ENCODE measurements around the gene SPAG7. TPM values are rescaled to one million over a fixed set of nuclear protein-coding genes. Genes with fewer than 3 reads are reported as not detected.

SPAG7 gene
- polyA plus RNA-seq, 1 experiment, result 85.8 TPM

DNA sequence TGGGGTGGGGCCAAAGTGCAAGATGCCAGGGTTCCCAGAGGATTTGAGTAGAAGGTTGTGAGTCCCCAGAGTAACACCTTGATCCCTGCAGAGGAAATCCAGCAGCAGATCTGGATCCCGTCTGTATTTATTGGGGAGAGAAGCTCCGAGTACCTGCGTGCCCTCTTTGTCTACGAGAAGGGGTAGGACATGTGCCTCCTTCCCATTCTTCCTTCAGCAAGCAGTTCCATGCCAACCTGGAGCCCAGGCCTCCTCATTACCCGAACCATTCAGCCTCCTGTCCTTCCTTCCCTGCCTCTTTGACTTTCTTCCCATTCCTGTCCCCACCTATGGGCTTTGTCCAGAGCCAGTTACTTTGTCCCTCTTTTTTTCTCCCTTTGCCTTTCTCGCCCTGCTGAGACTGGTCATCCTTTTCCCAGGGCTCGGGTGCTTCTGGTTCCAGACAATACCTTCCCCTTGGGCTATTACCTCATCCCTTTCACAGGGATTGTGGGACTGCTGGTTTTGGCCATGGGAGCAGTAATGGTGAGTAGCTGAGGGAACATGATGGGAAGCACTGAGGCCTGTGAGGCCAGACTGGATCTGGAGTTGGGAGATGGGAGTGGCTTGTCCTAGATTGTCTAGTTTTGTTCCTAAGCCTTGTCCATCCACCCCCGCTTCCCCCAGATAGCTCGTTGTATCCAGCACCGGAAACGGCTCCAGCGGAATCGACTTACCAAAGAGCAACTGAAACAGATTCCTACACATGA, 24.7 kb downstream of the SPAG7 start:
- DNase-seq (ENCODE audit: low read depth), result no peak
- Histone ChIP-seq H3K4me3 (ENCODE audit: low read depth, low read length) (no peak overlapping the region), H3K27me3 (ENCODE audit: control insufficient read depth, insufficient read depth, low read length) (no peaks in the 10 kb centered on the region), H3K36me3 (ENCODE audit: control insufficient read depth, insufficient read depth, low read length) (peaks cover 22% of the 10 kb centered on the region)
- TF ChIP-seq, protein P1, sequence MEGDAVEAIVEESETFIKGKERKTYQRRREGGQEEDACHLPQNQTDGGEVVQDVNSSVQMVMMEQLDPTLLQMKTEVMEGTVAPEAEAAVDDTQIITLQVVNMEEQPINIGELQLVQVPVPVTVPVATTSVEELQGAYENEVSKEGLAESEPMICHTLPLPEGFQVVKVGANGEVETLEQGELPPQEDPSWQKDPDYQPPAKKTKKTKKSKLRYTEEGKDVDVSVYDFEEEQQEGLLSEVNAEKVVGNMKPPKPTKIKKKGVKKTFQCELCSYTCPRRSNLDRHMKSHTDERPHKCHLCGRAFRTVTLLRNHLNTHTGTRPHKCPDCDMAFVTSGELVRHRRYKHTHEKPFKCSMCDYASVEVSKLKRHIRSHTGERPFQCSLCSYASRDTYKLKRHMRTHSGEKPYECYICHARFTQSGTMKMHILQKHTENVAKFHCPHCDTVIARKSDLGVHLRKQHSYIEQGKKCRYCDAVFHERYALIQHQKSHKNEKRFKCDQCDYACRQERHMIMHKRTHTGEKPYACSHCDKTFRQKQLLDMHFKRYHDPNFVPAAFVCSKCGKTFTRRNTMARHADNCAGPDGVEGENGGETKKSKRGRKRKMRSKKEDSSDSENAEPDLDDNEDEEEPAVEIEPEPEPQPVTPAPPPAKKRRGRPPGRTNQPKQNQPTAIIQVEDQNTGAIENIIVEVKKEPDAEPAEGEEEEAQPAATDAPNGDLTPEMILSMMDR (IDR thresholded peaks at IDR 0.05; ENCODE audit: insufficient read depth, low read depth, low read length), result no peak
- POLR2A ChIA-PET, result no interaction called here
- CTCF ChIA-PET, result interaction anchor here (1.2 kb wide), 1 partner anchor 13 kb away, joined by 4 read pairs; no protein-coding TSS in a partner anchor

DNA sequence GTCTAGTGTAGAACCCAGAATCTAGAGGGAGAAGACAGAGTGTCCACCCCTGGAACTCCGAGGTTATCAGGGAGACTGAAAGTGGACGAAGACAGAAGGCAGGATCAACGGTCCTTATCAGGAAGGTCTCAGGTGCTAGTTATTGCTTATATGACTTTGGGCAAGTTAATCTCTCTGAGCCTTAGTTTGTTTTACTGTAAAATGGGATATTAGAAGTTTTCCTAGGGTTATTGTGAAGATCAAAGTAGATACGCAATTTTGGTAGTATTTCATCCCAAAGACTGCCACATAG, 26.4 kb downstream of the SPAG7 start:
- H3K4me3 ChIP-seq (ENCODE audit: low read depth, low read length), result peak overlapping the region; percentile 72
- ChIA-PET POLR2A (no interaction called here), CTCF (interaction anchor here (1.5 kb wide), 1 partner anchor 17 kb away, joined by 6 read pairs; no protein-coding TSS in a partner anchor)
- DNase-seq (ENCODE audit: low read depth), result no peak
- H3K36me3 ChIP-seq (ENCODE audit: control insufficient read depth, insufficient read depth, low read length), result peaks cover 31% of the 10 kb centered on the region
- no peaks in the 10 kb centered on the region for H3K27me3 ChIP-seq (ENCODE audit: control insufficient read depth, insufficient read depth, low read length)
- TF ChIP-seq, protein P1 (IDR thresholded peaks at IDR 0.05; ENCODE audit: insufficient read depth, low read depth, low read length), result no peak

DNA sequence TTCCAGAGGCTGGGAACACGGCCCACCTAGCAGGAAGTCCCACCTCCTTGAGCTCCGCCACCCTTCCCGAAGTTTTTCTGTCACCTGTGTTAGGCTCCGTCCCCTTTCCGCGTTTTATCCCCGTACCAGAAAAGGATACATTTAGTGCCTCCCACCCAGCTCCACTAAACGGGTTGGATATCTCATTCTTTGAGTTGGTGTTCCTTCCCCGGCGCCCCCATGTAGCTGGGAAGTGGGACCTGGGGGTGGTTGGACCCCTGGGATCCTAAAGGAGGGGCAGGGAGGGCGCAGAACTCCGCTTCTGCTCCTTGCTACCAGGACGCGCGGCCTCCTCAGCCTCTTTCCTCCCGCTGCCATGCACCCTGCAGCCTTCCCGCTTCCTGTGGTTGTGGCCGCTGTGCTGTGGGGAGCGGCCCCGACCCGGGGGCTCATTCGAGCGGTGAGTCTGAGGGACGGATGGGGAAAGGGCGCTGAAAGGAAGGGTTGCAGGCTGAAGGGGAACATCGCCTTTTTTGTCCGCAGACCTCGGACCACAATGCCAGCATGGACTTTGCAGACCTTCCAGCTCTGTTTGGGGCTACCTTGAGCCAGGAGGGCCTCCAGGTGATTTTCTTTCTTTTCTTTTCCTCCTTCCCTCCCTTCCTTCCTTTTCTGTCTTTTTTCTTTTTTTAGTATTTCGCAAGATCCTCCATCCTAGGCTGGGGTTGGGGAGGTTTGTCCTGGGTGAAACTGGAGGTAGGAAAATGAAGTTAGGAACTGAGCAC, 26.9 kb downstream of the SPAG7 start:
- POLR2A ChIA-PET, result interaction anchor here (0.6 to 1.7 kb wide), 4 partner anchors 8 to 31 kb away, joined by 3 to 9 read pairs (median 5); partner anchors contain the start of gene SPAG7
- no peak for DNase-seq (ENCODE audit: low read depth)
- Histone ChIP-seq H3K4me3 (ENCODE audit: low read depth, low read length) (peak overlapping the region; percentile 72), H3K27me3 (ENCODE audit: control insufficient read depth, insufficient read depth, low read length) (no peaks in the 10 kb centered on the region), H3K36me3 (ENCODE audit: control insufficient read depth, insufficient read depth, low read length) (peaks cover 27% of the 10 kb centered on the region)
- TF ChIP-seq, protein P1 (IDR thresholded peaks at IDR 0.05; ENCODE audit: insufficient read depth, low read depth, low read length), result no peak
- CTCF ChIA-PET, result interaction anchor here (0.6 to 2.7 kb wide), 10 partner anchors 12 to 55 kb away, joined by 3 to 17 read pairs (median 4); partner anchors contain the start of genes CAMTA2 and CHRNE

DNA sequence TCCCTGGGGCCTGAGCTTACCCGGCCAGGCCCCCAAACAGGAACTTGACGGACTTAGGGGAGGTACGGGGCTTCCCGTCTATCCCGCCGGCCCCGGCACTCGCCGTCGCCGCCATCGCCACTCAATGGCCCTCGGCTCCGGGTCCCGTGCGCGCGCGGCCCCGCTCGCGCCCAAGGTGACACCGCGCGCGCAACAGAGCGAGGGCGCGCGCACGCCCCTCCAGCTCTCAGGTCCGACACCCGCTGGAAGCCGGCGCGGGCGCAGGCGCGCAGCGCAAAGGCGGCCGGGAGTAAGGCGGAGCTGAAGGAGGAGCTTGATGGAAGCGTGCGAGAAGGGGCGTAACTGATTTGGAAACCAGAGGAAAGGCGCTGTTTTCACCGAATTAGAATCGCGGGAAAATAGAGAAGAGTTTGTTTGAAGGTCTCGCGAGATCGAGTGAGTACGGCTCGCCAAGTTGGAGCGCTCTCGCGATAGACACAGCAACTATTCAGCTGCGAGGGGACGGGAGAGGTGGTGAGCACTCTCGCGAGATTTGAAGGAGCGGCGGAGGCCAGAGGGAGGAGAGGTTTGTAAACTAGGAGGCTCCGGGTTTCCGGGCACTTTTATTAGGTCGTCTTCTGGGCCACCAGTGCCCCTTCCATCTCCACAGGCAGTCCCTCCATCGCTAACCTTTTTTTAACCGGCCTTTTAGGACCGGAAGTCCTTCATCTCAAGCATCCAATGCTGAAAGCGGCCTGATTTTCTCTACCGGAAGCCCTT, 27.6 kb downstream of the SPAG7 start, which contains the start of the genes RNF167 and SLC25A11:
Gene RNF167, plus strand, starts transcription at position 473 of the 759 bp plus-strand sequence. CDS start 642 bp downstream, outside the sequence.
Gene SLC25A11, minus strand, starts transcription at position 251 of the 759 bp plus-strand sequence. Its CDS starts 136 bp downstream, at position 115.
- CTCF ChIA-PET, result interaction anchor here (0.6 to 2.7 kb wide), 14 partner anchors 13 to 122 kb away, joined by 3 to 17 read pairs (median 4); partner anchors contain the start of genes CAMTA2, CHRNE, INCA1 and KIF1C
- H3K27me3 ChIP-seq (ENCODE audit: control insufficient read depth, insufficient read depth, low read length), result no peaks in the 10 kb centered on the region
- POLR2A ChIA-PET, result interaction anchor here (0.6 to 1.7 kb wide), 5 partner anchors 9 to 31 kb away, joined by 3 to 9 read pairs (median 3); partner anchors contain the start of gene SPAG7
- TF ChIP-seq, protein P1 (IDR thresholded peaks at IDR 0.05; ENCODE audit: insufficient read depth, low read depth, low read length), result no peak
- H3K4me3 ChIP-seq (ENCODE audit: low read depth, low read length), result peak within 1 kb of the TSS; percentile 72
- peak; percentile 99 for DNase-seq (ENCODE audit: low read depth)
- H3K36me3 ChIP-seq (ENCODE audit: control insufficient read depth, insufficient read depth, low read length), result peaks cover 25% of the 10 kb centered on the region

All from BJ (cell line).